ENCODE results near the gene ASIC2. TPM values are rescaled to one million over a fixed set of nuclear protein-coding genes. Genes with fewer than 3 reads are reported as not detected.

Gene ASIC2
- total RNA-seq, 1 experiment from 2014 or later = not detected

- no peaks in the 10 kb centered on the region for H4K20me1 ChIP-seq (ENCODE audit: insufficient read depth)
- no peaks in the 10 kb centered on the region for H3K9me3 ChIP-seq (ENCODE audit: control insufficient read depth in 1 of 2, insufficient read depth in 1 of 2, low read depth in 1 of 2, low read length in 2 of 2)
- H3K27me3 ChIP-seq (ENCODE audit: insufficient read depth, low read length) = no peaks in the 10 kb centered on the region
- RAD21 ChIA-PET (ENCODE audit: low non-redundant PET in 1 of 2, low total read pairs in 2 of 2, uncharacterized antibody in 2 of 2, unreplicated experiment in 2 of 2) = no interaction called here
- no peaks in the 10 kb centered on the region for H3K36me3 ChIP-seq (ENCODE audit: control insufficient read depth in 1 of 2, insufficient read depth in 2 of 2, low read length in 2 of 2)
- H2AFZ ChIP-seq (ENCODE audit: low read depth, low read length, poor library complexity, severe bottlenecking) = no peak overlapping the region
- H3K27ac ChIP-seq (ENCODE audit: low read depth, low read length) = no peak overlapping the region
- ATAC-seq (no peak), DNase-seq (ENCODE audit: low read depth, low spot score) (no peak)
- CTCF ChIA-PET = no interaction called here
- no peak overlapping the region for H3K4me3 ChIP-seq (replicated peaks in 1 of 2; ENCODE audit: low read depth in 1 of 2, low read length in 2 of 2)
- intact Hi-C loops (cut with micrococcal nuclease) = no loop called here
- no peaks in the 10 kb centered on the region for H3K9me2 ChIP-seq (ENCODE audit: insufficient read depth)
- no peaks in the 10 kb centered on the region for H3K79me2 ChIP-seq (ENCODE audit: insufficient read depth, low read length)
- POLR2A ChIA-PET = no interaction called here
- H3K9ac ChIP-seq (ENCODE audit: low read length) = no peak overlapping the region
- H3K4me1 ChIP-seq (ENCODE audit: control insufficient read depth in 1 of 2, insufficient read depth in 2 of 2, low read length in 2 of 2) = no peaks in the 10 kb centered on the region
- no peak overlapping the region for H3K4me2 ChIP-seq (ENCODE audit: low read length)
- TF ChIP-seq CEBPB (IDR thresholded peaks at IDR 0.05; ENCODE audit: low read depth) = no peak
- TF ChIP-seq CBX3 (IDR thresholded peaks at IDR 0.05; ENCODE audit: low read depth) = no peak
- no peak for TF ChIP-seq SIN3A (IDR thresholded peaks at IDR 0.05; ENCODE audit: low read depth)
- TF ChIP-seq MAX (IDR thresholded peaks at IDR 0.05) = no peak
- TF ChIP-seq ZBTB33 (IDR thresholded peaks at IDR 0.05; ENCODE audit: extremely low read depth, insufficient replicate concordance, low read length) = no peak
- TF ChIP-seq SP1 (IDR thresholded peaks at IDR 0.05; ENCODE audit: low read depth) = no peak
- no peak for TF ChIP-seq YY1 (IDR thresholded peaks at IDR 0.05; ENCODE audit: extremely low read depth, insufficient replicate concordance, low read depth, low read length)
- TF ChIP-seq EZH2phosphoT487 (IDR thresholded peaks at IDR 0.05; ENCODE audit: borderline replicate concordance) = no peak
- BruUV-seq (replicated peaks) = no TSS peak
Observed at GRCh38 chr17:33284022-33284421, 9.1 kb downstream of the ASIC2 start.
